Measurements from ENCODE around the gene CREB3L2. TPM values are rescaled to one million over a fixed set of nuclear protein-coding genes. Genes with fewer than 3 reads are reported as not detected.
A peak's percentile ranks its signal among the peaks of the same experiment; 100 is the strongest.

CREB3L2 gene
- total RNA-seq, 2 donors from 2014 or later = 41.5 to 80.1 TPM

DNA sequence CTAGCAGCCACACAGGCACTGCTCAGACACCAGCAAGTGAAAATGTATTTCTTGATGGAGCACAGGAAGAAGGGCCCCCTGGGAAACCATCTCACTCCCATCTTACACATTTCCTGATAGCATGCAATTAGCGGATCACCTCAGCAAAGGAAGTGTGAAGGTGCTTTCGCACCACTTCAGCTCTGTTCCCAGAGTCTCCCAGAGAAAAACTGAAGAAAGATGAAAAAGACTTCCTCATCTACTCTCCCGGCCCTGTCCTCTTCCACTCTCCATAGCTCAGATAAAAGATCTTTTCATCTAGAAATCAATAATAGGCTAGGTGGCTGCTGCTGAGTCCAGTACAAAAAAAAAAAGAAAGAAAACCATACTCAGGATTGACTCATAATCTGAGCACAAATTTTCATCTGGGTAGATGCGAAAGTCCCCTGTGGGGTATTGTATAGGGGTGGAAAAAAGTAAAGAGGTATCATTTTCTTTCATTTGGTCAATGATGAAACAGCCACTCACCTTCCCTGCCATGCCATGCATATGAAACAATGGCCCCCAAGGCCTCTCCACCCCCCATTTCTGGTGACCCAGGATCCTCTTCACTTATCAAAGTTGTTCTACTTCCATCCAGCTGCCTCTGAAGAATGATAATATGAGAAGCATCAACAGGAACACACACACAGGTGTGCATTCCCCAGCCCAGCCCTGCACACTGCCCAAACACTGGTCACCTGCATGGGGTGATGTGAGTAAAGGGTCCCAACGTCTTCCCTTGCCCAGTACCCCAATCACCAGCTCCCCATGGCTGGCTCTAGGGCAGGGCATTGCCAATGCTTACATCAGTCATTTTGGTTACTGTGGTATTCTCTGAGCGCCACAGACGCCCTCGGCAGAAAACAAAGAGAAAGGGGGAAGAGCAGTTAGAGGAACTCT is 106.3 kb downstream of the CREB3L2 start:
- intact Hi-C loops (cut with DNase I) = loop anchor here (5.0 kb wide), 2 partner anchors 78 to 238 kb away; no protein-coding TSS in a partner anchor
- no peak for DNase-seq
- no peak for ATAC-seq

DNA sequence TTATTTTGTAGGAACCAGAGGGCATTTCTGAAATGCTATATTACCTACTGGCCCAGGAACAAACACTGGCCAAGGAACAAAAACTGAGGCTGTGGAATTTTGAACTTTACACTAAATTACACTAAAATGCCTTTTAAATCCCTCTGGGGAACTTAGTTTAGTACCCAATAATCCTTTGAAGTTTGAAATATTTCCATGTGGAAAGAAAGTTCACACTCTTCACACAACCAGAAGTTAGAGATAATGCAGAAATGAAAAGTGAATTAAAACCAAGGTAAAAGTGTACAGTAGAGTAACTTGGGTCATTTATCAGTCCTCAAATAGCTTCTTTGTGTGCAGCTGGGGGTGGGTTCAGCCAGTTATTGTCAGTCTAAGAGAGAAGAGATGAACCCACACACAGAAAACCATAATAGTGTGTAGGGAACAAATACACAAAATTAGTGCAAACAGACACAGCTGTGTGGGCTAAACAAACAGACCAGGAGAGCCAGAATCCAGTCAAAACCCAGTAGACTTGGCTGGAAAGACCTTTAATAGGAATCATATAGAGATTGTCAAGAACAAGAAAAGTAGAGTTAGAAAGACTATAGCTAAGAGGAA is 108.6 kb downstream of the CREB3L2 start:
- no peak for DNase-seq
- intact Hi-C loops (cut with DNase I) = no loop called here
- no peak for ATAC-seq

DNA sequence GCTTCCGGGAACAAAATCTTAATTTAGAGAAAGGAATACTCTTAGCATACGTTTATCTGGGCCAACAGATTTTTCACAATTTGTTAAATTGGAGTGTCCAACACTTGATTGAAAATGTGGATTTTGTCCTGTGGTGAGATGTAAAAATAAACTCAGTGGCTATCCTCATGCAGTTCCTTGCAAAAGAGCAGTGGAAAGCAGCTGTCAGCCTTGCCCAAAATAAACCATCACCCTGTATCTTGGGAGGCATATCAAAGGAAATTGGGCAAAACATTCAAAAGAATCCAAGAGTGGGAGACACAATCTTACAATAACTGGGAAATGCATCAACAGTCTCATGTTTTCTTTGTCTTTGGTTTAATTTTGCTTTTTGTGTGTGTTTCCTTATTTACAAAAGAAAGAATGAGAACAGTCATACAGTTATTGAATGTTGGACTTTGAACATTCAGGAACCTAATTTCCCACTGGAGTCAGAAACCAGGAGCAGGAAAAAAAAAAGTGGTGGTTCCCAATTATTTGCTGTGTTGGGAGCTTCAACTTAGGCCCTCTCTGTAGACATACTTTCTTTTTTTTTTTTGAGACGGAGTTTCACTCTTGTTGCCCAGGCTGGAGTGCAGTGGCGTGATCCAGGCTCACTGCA is 110.8 kb downstream of the CREB3L2 start:
- intact Hi-C loops (cut with DNase I) = no loop called here
- DNase-seq = no peak
- no peak for ATAC-seq

DNA sequence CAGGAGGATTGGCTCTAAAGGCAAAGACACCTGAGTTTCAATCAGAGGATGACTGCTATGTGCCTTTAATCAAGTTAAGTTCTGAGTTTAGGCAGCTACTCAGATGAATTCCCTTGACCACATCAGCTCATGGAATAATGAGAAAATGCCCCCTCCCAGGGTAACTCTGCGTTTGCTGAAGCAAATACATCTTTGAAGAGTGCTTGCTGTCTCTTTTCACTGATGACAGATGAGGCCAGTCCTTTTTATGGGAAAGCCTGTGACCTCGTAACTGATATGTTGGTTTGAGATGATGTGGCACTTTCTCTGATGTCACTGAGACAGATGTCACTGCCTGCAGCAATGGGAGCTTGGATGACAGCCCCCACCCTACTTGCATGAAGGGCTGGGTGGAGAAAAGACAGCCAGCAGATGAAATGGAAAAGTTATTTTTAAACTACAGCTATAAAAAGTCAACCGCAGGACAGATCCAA is 111.4 kb downstream of the CREB3L2 start:
- peak; percentile 47 for DNase-seq
- intact Hi-C loops (cut with DNase I) = no loop called here
- ATAC-seq = peak; percentile 69 to 77

DNA sequence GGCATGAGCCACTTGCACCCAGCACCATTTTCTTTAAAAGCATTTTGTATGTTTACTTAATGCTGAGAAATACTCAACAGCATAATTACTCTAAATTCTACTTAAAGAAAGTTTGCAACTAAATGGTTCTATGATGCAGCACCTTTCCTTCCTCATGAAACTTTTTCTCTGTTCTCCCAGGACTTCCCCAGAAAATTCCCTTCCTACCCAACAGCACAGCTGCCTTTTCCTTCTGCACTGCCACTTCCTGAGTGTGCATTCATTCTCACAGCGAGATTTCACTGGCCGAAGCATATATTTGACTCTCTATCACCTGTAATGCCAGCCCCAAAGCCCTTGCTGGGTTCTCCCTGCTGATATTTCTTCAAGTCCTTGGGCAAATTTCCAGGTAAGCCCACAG is 113.6 kb downstream of the CREB3L2 start:
- DNase-seq (no peak), ATAC-seq (no peak)
- intact Hi-C loops (cut with DNase I) = no loop called here

DNA sequence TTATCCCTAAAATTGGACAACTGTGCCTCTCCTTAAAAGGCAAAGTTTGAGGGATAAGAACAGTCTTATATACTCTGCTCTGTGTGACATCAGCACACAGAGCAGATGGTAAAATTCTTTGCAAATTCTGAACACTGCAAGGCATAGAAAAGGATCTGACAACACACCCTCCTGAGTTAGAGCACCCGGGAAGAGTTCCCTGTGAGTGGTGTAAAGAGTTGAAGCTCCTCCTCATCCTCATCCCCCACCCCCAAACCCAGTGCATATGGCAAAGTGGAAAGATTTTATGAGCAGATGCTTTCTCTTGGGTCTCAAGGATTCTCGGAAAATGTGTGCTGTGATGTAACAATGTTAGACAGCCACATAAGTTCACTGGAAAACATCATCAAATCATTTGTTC is 115.1 kb downstream of the CREB3L2 start:
- DNase-seq (no peak), ATAC-seq (no peak)
- intact Hi-C loops (cut with DNase I) = no loop called here

DNA sequence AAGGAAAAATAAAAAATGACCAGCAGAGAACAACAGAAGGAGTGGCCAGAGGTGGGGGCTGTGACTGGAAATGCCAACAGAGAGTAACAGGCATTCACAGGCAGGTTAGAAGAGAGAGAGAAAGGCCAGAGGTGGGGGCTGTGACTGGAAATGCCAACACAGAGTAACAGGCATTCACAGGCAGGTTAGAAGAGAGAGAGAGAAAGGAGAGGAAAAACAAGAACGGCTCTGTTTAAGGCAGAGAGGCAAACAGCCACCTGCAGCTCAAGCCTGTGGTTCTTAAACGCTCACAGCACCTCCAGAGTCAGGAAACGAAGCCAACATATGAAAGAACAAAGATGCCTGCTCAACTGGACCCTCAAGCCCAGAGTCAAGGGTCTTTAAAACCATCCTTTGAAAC is 115.6 kb downstream of the CREB3L2 start:
- intact Hi-C loops (cut with DNase I) = no loop called here
- no peak for ATAC-seq

GRCh38 chr7:137885678-137886077 is 116.2 kb downstream of the CREB3L2 start:
- intact Hi-C loops (cut with DNase I) = no loop called here
- ATAC-seq (no peak), DNase-seq (no peak)

More for the DNA sequence above, 115.6 kb downstream of the CREB3L2 start:
- no peak for DNase-seq

GRCh38 chr7:137882806-137883205 is 119.1 kb downstream of the CREB3L2 start:
- ATAC-seq (no peak), DNase-seq (no peak)
- intact Hi-C loops (cut with DNase I) = no loop called here

DNA sequence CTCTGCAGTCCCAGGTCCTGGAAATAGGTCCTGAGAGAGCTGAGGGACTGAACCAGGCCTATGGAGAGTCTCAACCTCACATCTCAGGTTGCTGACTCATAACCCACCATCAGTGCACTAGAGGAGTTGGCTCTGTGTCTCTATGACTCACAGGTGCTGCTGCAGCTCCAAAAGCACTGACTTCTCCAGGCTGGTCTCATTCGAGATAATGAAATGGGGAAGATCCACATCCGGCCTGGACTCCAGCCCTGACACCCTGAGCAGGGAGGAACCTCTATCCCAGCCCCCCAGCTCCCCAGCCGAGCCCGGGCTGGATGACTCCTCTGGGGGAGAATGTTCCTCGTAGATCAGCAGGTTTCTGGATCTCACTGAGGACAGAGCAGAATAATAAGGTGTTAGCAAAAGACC is 119.6 kb downstream of the CREB3L2 start:
- ATAC-seq (peak; percentile 11 to 84), DNase-seq (peak; percentile 60)
- intact Hi-C loops (cut with DNase I) = no loop called here

DNA sequence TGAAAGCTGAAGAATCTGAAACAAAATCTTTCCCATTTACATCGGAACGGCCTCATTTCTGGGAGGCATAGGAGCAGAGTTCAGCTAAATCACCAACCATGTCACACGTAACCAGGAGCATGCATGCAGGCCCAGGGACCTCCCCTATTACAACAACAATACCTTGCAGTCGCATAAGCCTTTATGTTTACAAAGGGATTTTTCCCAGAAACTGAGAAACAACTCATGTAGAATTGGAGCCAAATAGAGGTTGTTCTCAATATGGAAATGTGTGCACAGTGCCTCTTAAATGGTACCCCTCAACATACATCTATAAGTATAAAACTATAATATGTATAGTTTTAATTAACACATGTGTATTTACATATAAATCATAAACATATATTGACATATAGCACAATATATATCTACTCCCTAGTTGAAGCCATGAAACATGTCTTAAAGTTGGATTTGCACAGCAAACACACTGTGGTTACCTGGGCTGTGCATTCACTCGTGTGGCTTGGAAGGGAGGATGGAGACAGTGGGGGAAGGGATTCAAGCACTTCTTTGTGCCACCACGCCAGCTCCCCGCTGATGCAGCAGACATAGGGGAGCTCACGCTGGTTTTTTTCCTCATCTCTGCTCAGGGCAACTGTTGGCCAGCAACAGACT is 120.2 kb downstream of the CREB3L2 start:
- DNase-seq = no peak
- no peak for ATAC-seq
- intact Hi-C loops (cut with DNase I) = no loop called here

- no peak for ATAC-seq
- intact Hi-C loops (cut with DNase I) = no loop called here
- DNase-seq = no peak
Measured at GRCh38 chr7:137880432-137880831, 121.5 kb downstream of the CREB3L2 start.

- DNase-seq = no peak
- ATAC-seq = no peak
- intact Hi-C loops (cut with DNase I) = no loop called here
Measured at GRCh38 chr7:137879357-137880158, 122.3 kb downstream of the CREB3L2 start.

- ATAC-seq = peak; percentile 73 to 85
- DNase-seq = peak; percentile 90
- intact Hi-C loops (cut with DNase I) = no loop called here
Measured at GRCh38 chr7:137878333-137878961, 123.4 kb downstream of the CREB3L2 start.

DNA sequence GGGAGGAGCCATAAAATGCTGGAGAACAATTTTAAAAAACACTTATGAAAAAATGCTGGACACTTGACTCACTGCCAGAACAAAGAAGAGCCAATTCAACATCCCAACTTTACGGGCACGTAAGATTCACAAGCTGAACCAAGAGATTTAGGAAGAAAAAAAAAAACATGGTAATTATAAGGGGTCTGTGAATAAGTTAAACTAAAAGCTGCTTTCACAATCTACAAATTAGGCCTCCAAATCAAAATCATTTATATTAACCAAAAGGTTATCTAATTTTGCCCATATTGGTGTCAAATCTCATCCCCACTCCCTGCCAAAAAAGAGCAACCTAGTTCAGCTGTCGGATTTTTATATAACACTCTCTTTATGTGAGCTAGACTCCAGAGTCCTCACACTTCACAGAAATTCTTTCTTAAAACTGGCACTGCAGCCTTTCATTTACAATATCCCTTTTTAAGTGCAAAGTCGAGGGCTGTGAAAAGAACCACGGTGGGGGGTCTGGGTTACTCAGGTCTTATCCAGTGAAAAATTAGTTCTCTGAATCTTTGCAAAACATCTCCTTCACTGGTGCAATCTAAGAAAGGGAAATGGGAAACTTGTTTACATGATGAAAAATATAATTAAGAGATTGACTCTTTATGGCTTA is 124.7 kb downstream of the CREB3L2 start:
- no peak for DNase-seq
- intact Hi-C loops (cut with DNase I) = no loop called here
- ATAC-seq = no peak

- no peak for DNase-seq
- intact Hi-C loops (cut with DNase I) = no loop called here
- ATAC-seq = no peak
Measured at GRCh38 chr7:137875746-137876145, 126.1 kb downstream of the CREB3L2 start.

GRCh38 chr7:137873979-137874777 is 127.7 kb downstream of the CREB3L2 start:
- peak in 1 of 2 donors; percentile 9 for ATAC-seq
- DNase-seq = no peak
- intact Hi-C loops (cut with DNase I) = no loop called here
